Dermis blood vessel endothelial cell (primary cell): ENCODE results near the gene ZNF518A. TPM values are rescaled to one million over a fixed set of nuclear protein-coding genes. Genes with fewer than 3 reads are reported as not detected.
"Not testable (repeated sequence)": the region's sequence is repeated elsewhere in the genome, so short reads cannot be mapped to it uniquely, and the experiment has no call there.

ENCODE experiments used
- DNase-seq: peaks from one replicate; pipeline ENCODE4 v3.0.0; 2010
- total RNA-seq: library from RNA; depleted of rRNA; stranded (reverse); fragments of >200 nt; gene quantifications from 2 replicates; pipeline ENCODE4 v1.2.3, GENCODE V29; 2014

Gene ZNF518A
- total RNA-seq, 1 donor from 2014 or later: 18.4 TPM

- DNase-seq: no peak
These were observed 3.0 kb downstream of the ZNF518A start for GRCh38 chr10:96133135-96133534.

DNA sequence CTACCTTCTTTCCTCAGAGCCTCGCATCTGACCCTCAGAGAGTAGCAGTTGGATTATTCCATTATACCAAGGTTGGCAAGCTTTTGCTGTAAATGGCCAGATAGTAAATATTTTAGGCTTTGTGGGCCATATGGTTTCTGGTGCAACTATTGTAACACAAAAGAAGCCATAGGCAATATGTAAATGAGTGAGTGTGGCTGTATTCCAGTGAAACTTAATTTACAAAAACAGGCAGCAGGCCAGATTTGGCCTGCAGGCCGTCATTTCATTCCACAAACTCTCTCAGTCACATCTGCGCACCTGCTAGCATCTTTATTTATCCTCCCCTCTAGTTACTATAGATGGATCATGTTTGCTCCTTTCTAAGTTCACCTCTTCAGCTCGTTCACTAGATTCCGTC lies 6.7 kb downstream of the ZNF518A start:
- no peak for DNase-seq

DNA sequence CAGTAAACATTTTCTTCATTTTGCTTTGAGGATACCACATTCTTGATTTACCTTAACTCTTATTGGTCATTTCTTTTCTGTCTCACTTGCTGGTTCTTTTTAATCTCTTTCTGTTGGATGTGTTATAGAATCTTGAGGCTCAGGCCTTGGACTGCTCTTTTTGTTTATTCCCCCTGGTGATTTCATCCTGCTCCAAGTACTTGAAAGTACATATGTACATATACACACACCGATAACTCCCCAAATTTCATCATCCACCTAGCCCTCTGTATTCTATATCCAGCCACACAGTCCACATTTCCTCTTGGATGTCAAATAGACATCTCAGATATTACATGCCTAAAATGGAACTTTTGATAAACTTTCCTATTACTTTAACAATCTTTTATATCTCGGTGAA lies 7.5 kb downstream of the ZNF518A start:
- no peak for DNase-seq

- DNase-seq: no peak
These were observed 8.0 kb downstream of the ZNF518A start for GRCh38 chr10:96138102-96138501.

DNA sequence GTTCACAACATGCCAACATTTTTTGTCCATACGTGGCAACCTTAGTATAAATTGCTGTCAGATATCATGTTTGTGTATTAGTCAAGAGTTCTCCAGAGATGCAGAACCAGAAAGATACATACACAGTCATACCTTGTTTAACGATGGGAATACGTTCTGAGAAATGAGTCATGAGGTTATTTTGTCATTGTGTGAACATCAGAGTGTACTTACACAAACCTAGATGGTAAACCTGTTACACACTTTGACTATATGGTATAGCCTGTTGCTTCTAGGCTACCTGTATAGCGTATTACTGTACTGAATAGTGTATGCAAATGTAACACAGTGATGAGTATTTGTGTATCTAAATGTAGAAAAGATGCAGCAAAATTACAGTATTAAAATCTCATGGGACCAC lies 22.3 kb downstream of the ZNF518A start:
- no peak for DNase-seq

DNA sequence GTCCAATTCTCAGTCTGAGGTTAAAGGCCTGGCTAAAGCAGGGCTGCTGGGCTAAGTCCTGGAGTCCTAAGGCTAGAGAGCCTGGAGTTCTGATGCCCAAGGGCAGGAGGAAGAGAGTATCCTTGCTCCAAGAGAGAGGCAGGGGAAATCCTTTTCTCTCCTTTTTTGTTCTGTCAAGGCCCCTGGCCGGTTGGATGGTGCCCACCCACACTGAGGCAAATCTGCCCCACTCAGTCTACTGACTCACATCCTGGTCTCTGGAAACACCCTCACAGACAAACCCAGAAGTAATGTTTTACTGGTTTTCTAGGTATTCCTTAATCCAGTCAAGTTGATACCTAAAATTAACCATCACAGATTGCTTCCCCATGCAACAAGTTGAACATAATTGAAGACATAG lies 23.0 kb downstream of the ZNF518A start:
- peak; percentile 2 for DNase-seq

DNA sequence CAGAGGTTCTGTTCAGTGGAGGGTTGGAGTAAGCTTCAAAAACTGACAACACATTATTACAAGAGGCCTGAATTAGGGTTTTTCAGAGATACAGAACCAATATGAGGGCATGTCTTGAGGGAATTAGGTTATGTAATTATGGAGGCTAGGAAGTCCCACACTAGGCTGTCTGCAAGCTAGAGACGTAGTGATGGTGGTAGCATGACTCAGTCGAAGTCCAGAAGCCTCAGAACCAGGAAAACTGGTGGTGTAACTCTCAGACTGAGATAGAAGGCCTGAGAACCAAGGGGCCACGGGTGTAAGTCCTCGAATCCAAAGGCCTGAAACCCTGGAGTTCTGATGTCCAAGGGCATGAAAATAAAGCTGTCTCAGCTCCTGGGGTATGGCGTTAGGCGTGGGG lies 35.6 kb downstream of the ZNF518A start:
- DNase-seq: no peak

DNA sequence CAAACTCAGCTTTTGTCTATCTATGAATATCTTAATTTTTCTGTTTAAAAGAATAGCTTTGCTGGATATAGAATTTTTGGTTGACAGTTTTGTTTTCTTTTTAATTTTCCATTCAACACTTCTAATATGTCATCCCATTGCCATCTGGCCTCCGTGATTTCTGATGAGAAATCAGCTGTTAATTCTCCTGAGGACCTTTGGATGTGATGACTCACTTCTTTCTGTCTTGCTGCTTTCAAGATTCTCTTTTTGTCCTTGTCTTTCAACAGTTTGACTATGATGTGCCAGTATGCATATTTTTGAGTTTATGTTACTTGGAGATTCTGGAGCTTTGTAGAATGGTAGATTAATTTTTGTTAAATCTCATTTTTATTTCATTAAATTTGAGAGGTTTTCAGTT lies 38.4 kb downstream of the ZNF518A start:
- DNase-seq: no peak

DNA sequence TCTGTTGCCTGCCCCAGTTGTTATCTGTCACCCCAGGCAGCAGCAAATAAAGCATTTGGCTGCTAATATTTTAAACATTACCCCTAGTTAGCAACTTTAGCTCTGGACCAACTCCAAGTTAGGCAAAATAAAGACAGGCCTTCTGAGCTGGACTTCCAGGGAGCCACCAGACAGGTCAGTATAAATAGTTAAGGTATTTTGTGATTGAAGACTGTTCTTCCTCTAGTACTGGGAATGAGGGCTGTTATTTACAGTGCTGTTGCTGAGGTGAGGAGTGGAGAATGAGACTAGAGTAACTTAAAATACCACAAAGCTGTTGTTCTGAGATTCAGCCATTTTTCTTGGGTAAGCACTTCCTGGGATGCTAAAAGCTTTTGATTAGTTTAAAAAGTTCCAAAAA lies 40.1 kb downstream of the ZNF518A start:
- DNase-seq: no peak

DNA sequence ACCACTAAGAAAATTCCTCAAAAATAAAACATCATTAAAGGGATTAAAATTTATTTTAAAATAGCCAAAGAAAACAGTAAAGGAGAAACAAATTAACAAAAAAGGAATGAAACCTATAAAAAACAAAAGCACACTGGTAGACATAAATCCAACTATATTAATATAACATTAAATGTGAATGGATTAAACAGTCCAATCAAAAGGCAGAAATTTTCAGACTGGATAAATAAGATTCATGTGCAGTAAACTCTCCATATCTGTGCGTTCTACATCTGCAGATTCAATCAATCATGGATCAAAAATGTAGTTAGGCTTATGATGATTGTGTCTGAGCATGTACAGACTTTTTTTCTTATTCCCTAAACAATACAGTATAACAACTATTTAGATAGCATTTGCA lies 42.6 kb downstream of the ZNF518A start:
- DNase-seq: no peak

GRCh38 chr10:96176985-96177384 lies 46.9 kb downstream of the ZNF518A start:
- no peak for DNase-seq

DNA sequence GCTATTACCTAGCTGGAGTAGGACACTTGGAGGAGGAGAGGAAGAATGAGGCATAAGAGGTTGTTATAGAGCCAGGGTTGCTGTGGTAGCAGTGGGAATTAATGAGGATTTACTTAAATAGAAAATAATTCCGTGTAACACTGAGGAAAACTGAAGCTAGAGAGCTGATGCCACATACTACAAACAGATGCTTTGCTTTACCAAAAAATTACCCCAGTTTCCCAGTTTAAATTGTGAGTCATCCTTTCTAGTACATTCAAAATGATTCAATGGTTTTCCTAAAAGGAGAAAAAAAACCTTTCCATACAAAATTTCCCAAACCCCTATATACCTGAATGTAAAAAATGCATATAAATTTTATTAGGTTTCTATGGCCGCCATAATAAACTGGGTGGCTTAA lies 58.3 kb downstream of the ZNF518A start:
- no peak for DNase-seq

GRCh38 chr10:96188916-96189315 lies 58.8 kb downstream of the ZNF518A start:
- DNase-seq: no peak

DNA sequence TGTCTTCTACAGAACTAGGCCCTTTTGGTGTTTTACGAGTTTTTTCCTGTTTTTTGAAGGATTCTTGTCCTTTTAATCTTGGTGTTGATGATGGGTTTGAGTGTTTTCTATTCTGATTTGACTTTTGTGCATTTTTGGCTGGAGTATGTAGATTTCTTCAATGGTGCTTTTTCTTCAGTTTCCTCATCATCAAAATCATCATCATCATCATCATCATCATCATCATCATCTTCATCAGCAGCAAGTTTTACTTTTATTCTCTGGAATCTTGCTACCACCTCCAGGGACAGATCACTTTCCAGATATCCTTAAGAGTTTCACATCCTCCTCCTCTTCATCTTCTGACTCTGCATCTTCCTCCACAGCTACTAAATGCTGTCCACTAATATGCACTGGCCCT lies 59.4 kb downstream of the ZNF518A start:
- not testable (repeated sequence) for DNase-seq

DNA sequence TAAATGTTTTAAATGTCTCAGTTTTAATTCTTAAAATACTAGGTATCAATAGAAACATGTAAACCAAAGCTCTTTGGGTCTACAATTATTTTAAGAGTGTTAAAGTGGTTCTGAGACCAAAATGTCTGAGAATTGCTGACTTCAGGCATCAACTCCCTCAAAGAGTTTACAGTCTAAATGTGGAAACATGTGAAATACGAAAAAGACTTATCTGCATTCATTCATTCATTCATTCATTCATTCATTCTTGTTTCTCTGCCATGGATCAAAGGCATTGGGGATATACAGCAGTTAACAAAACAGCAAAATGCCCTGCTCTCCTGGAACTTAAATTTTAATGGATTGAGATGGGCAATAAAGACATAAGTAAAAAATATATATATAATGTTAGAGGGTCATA lies 71.4 kb downstream of the ZNF518A start:
- DNase-seq: no peak

GRCh38 chr10:96205580-96205979 lies 75.5 kb downstream of the ZNF518A start:
- DNase-seq: no peak

- no peak for DNase-seq
These were observed 78.2 kb downstream of the ZNF518A start for GRCh38 chr10:96208271-96208670.

DNA sequence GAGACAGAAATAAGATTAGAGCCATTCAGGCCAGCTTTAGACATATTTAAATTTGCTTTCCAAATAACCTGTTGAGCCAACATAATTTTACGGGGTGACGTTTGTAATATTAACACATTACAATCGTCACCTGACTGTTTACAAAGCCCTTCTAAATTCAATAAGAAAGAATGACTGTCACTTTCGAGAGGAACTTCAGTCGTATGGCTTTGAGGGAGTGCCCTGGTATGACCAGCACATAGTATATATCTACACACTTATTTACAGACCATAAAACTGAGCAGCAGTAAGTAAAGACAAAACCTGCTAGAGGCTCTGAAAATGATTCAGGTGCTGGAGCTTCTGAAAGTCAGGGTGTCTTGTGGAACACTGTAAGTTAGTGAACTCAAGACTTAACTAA lies 78.8 kb downstream of the ZNF518A start:
- DNase-seq: no peak

GRCh38 chr10:96211764-96212163 lies 81.7 kb downstream of the ZNF518A start:
- no peak for DNase-seq

GRCh38 chr10:96212911-96213310 lies 82.8 kb downstream of the ZNF518A start:
- DNase-seq: no peak

Other genes starting within 250 kb of the ZNF518A start
- gene CC2D2B, start 222.3 kb upstream of the ZNF518A start, total RNA-seq: 0.88 and 1.2 TPM in 2 replicates
- 30.3 and 36.9 TPM in 2 replicates for gene CCNJ, start 86.7 kb upstream of the ZNF518A start, total RNA-seq
- gene BLNK, start 141.3 kb downstream of the ZNF518A start, total RNA-seq: not detected in 2 replicates
- not detected in 2 replicates for gene DNTT, start 174.1 kb downstream of the ZNF518A start, total RNA-seq
- not detected in 2 replicates for gene OPALIN, start 228.7 kb downstream of the ZNF518A start, total RNA-seq